ENCODE results near the gene GLOD5.

The GLOD5 gene

DNA sequence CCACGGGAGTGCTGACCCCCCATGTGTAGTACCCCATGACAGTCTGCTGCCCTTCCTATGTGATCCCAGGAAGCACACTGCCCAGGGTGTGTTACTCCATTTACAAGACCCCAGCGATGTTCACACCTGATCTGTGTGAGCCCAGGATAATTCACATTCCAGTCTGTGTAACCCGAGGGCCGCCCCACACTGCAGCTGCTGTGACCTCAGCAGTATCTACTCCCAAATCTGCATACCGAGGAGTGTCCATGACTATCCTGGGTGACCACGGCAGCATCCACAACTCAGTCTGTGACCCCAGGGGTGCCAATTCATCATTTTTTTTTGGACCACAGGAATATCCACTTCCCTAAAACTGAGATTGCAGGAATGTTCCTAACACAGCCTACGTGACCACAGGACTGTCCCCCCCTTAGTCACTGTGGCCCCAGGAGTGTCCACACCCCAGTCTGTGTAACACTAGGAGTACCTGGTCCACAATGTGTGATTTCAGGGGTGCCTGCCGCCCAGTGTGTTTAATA lies 7.8 kb upstream of the GLOD5 start:
- no peak for DNase-seq (ENCODE audit: low read depth in 2 of 2)

DNA sequence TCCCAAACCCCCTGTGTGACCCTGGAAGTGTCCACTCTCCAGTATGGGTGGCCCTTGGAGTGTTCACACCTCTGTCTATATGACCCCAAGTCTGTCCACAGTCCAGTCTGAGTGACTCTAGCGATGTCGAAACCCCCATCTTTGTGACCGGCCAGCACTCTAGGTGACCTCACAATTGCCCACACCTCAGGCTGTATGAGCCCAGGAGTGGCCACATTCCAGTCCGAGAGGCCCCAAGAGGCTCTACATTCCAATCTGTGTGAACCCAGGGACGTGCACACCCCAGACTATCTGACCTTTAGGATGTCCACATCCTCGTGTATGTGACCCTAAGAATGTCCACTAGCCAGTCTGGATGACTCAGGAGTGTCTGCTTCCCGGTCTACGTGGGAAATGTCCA lies 7.3 kb upstream of the GLOD5 start:
- no peak for DNase-seq (ENCODE audit: low read depth in 2 of 2)

DNA sequence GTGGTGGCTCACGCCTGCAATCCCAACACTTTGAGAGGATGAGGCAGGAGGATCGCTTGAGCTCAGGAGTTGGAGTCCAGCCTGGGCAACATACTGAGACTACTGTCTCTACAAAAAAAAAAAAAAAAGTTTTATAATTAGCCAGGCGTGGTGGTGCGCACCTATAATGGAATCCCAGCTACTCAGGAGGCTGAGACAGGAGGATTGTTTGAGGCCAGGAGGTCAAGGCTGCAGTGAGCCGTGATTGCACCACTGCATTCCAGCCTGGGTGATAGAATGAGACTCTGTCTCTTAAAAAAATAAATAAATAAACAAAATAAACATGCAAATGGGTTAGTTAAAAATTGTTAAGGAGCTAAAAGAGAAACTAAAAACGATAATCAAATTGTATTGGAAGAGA lies 7.7 kb downstream of the GLOD5 start:
- DNase-seq (ENCODE audit: low read depth in 2 of 2), result no peak

DNA sequence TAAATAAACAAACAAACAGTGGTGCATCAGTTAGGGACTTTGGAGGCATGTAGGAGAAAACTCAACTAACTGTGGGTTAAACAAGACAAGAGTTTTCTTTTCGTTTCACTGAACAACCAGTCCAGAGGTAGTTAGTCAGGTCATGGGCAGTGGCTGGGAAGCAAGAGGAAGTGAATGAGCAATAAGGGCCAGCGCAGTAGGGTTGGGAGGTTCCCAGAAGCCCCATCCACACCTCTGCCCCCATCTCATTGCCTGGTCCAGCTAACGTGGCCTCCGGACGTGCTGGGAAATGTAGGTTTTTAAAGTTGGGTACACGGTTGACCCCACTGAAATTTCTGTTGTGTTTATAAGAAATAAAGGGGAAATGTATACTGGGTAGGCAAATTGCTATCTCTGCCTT lies 8.7 kb downstream of the GLOD5 start:
- no peak for DNase-seq (ENCODE audit: low read depth in 2 of 2)

DNA sequence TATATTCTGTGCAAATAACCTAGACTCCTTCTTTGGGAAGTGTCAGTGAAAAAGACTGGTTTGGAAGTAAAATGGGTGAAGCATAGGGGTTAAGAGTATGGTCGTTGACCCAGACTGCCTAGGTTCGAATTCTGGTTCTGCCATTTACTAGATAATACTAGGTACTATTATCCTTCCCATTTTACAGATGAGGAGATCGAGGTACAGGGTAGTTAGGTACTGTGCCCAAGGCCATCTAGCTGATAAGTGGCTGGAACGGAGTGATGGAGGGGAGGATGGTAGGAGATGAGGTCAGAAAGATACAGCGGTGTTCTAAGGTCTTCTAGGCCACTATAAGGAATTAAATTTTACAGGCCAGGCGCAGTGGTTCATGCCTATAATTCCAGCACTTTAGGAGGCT lies 11.1 kb downstream of the GLOD5 start:
- DNase-seq (ENCODE audit: low read depth in 2 of 2), result no peak

DNA sequence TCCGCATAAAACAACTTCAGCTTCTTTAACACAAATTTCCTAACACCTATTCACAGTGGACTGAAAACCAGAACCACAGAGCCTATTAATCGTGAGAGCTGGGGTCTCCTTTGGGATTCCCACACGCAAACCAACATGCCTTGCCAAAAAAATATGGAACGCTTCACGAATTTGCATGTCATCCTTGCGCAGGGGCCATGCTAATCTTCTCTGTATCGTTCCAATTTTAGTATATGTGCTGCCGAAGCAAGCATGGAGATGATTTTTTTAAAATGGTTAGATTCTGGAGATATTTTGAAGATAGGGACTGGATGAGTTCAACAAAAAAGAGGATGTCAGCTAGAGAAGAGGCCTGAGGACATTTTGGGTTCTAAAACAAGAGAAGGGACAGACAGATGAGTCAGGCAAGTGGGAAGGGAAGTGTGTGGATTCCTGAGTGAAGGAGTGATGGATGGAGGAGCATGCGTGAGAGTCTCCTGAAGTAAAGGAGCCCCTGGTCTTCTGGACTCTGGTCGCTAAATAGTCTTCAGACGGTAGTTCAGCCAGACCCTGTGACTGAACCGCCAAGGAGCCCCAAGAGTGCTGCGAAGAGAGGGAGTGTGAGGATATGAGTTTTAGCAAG lies 15.4 kb downstream of the GLOD5 start:
- DNase-seq (ENCODE audit: low read depth in 2 of 2), result no peak

GRCh38 chrX:48779399-48779798 lies 17.9 kb downstream of the GLOD5 start:
- no peak for DNase-seq (ENCODE audit: low read depth in 2 of 2)

- DNase-seq (ENCODE audit: low read depth in 2 of 2), result no peak
These were observed 20.2 kb downstream of the GLOD5 start for GRCh38 chrX:48781705-48782104.

- DNase-seq (ENCODE audit: low read depth in 2 of 2), result no peak
These were observed 20.7 kb downstream of the GLOD5 start for GRCh38 chrX:48782216-48782615.

GRCh38 chrX:48782795-48783194 lies 21.2 kb downstream of the GLOD5 start:
- DNase-seq (ENCODE audit: low read depth in 2 of 2), result no peak

- DNase-seq (ENCODE audit: low read depth in 2 of 2), result no peak
These were observed 23.2 kb downstream of the GLOD5 start for GRCh38 chrX:48784726-48785125.

- DNase-seq (ENCODE audit: low read depth in 2 of 2), result no peak
These were observed 23.6 kb downstream of the GLOD5 start for GRCh38 chrX:48785186-48785539.

DNA sequence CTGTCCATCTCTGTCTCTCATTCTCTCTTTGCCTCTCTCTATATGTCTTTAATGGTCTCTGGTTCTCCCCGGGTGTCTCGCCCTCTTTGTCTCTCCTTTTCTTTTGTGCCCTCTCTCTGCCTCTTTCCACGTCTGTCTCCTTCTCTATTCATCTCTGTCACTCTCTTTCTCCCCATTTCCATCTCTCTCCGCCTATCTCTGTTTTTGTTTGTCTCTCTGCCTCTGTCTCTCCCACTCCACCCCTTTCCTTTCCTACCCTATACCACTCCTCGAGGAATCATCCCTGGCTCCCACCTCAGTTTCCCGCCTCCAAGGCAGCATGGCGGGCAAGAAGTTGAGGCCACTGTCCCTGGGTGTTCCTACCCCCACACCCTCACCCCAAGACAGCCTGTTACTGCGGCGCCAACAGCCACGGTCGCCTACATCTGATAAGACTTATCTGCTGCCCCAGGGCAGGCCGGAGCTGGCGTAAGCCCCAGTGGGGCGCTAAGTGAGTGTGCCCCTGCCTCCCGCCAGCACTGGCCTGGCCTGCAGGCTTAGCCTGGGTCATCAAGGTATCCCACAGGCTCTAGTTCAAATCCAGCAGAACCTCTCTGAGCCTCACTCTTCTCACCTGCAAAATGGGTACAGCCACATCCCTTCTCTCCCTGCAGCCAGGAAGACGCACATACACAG lies 24.1 kb downstream of the GLOD5 start:
- no peak for DNase-seq (ENCODE audit: low read depth in 2 of 2)

DNA sequence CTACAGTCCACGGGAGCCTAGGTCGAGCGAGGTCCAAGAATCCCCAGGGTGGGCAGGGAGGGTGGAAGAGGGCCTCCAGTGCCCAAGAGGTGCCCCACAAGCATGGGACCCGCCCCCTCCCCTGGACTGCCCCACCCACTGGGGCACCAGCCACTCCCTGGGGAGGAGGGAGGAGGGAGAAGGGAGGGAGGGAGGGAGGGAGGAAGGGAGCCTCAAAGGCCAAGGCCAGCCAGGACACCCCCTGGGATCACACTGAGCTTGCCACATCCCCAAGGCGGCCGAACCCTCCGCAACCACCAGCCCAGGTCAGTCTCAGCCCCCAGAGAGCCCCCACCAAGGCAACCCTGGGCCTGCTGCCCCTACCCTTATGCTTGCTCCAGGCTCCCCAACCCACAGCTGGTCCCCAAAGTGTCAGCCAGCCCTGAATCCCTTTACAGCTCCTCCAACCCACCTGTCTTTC lies 24.8 kb downstream of the GLOD5 start, which contains the start of gene GATA1:
TSS of gene GATA1 (plus strand) at position 250 of the 460 bp plus-strand sequence. CDS start 4,520 bp downstream, outside the sequence.
- DNase-seq (ENCODE audit: low read depth in 2 of 2), result no peak

- no peak for DNase-seq (ENCODE audit: low read depth in 2 of 2)
These were observed 25.4 kb downstream of the GLOD5 start for GRCh38 chrX:48786825-48787504.

- no peak for DNase-seq (ENCODE audit: low read depth in 2 of 2)
These were observed 26.2 kb downstream of the GLOD5 start for GRCh38 chrX:48787505-48788443.

DNA sequence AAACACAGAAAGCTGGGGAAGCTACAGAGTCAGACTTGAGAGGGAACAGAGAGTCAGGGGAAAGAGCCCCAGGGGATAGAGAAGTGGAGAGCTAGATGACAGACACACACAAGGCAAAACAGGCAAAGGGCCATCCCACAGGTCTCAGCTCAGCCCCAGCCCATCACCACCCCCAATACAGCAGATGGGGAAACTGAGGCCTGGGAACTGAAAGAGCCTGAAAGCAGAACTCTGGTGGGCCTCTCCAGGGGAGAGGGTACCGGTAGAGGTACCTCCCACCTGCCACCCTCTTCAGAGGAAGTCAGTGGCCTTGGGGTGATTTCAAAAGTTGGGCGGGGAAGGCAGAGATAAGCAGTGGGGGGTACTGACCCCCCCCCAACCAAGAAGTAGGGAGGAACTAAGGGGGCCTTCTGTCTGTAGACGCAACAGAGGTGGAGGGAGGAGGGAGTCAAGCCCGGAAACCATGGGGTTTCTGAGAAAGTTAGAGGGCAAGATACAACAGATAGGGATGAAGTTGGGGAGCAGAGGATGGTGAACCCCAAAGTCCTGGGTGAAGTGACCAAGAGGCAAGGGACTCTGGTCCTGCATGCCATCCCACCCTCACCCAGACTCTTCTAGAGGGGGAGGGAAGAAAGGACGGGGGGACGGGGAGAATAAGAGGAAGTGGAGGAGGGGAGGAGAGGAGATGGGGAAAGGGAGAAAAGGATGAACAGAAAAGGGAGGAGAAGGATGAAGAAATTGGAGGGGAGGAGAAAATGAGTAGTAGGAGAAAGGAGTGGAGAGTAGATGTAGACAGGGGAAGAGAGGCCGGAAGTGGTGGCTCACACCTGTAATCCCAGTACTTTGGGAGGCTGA lies 28.0 kb downstream of the GLOD5 start:
- DNase-seq (ENCODE audit: low read depth in 2 of 2), result no peak

- DNase-seq (ENCODE audit: low read depth in 2 of 2), result no peak
These were observed 28.9 kb downstream of the GLOD5 start for GRCh38 chrX:48790477-48790876.

- no peak for DNase-seq (ENCODE audit: low read depth in 2 of 2)
These were observed 29.7 kb downstream of the GLOD5 start for GRCh38 chrX:48791063-48791820.

DNA sequence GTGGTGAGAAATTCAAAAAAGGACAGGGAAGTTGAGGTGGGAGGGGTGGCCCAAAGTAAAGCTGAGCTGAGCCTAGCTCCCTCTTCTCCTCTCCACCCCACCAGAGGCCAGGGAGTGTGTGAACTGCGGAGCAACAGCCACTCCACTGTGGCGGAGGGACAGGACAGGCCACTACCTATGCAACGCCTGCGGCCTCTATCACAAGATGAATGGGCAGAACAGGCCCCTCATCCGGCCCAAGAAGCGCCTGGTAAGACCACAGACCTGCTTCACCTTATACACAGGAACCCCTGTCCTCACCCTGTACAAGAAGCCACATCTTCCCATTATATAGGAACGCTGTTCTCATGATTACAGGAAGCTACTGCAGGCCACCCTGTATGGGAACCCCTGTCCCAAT lies 30.7 kb downstream of the GLOD5 start:
- DNase-seq (ENCODE audit: low read depth in 2 of 2), result no peak

All from stimulated activated CD8-positive, alpha-beta memory T cell treated with anti-CD3 and anti-CD28 coated beads, Interleukin-2, amount 100 ng/mL, for 1 hour (primary cell).